Thoracic aorta (tissue), 2 donors: ENCODE data around the gene C4orf50. TPM values are rescaled to one million over a fixed set of nuclear protein-coding genes. Genes with fewer than 3 reads are reported as not detected.

Source experiments
- ATAC-seq: fragments of 150-250 bp; one replicate; pipeline ENCODE4 v1.8.0; 2017; ENCODE audit warnings: low read depth; ENCODE audit not compliant: insufficient number of reproducible peaks, low FRiP score
- DNase-seq: peaks from one replicate; pipeline ENCODE4 v3.0.0-alpha.2; 2020; ENCODE audit warnings: low spot score
- H3K27ac ChIP-seq, 2 donors: fragments of 200-600 bp; sonication (generic); 1 replicate in 1 of 2; 2 replicates in 1 of 2; pipeline ENCODE4 v1.5.1; 2016; ENCODE audit warnings: mild to moderate bottlenecking in 2 of 2, moderate library complexity in 2 of 2
- H3K27me3 ChIP-seq: fragments of 200-600 bp; sonication (generic); replicated peaks from 2 replicates; pipeline ENCODE4 v1.6.0; 2016; ENCODE audit warnings: mild to moderate bottlenecking; ENCODE audit not compliant: insufficient read depth
- H3K36me3 ChIP-seq: fragments of 200-600 bp; sonication (generic); one replicate; pipeline ENCODE4 v1.5.1; 2016
- H3K4me1 ChIP-seq, 2 donors: fragments of 200-600 bp; sonication (generic); 1 replicate in 1 of 2; 2 replicates in 1 of 2; pipeline versions ENCODE4 v1.5.1 to v1.6.0; 2016; ENCODE audit warnings: low read depth in 2 of 2, mild to moderate bottlenecking in 1 of 2; ENCODE audit not compliant: control insufficient read depth in 1 of 2
- H3K4me3 ChIP-seq: fragments of 200-600 bp; sonication (generic); 2 replicates; pipeline ENCODE4 v1.5.1; 2016; ENCODE audit warnings: mild to moderate bottlenecking
- H3K9me3 ChIP-seq: fragments of 200-600 bp; sonication (generic); 2 replicates; pipeline ENCODE4 v1.5.1; 2016
- CTCF ChIP-seq: fragments of 200-600 bp; sonication (generic); IDR thresholded peaks from one replicate; pipeline ENCODE4 v1.5.1; 2019; ENCODE audit warnings: antibody characterized with exemption
- total RNA-seq, 2 donors: library from RNA; depleted of rRNA; stranded (reverse); fragments of >200 nt; gene quantifications; one replicate each; pipeline versions ENCODE4 v1.1.0 to v1.2.3, GENCODE V29; 2016

The C4orf50 gene
- total RNA-seq, 2 donors from 2014 or later, result 0.14 TPM; not detected in 1

- Histone ChIP-seq H3K4me3 (no peak overlapping the region), H3K27ac (no peak overlapping the region), H3K9me3 (no peaks in the 10 kb centered on the region), H3K27me3 (no peaks in the 10 kb centered on the region), H3K4me1 (peaks cover 0 to 5% of the 10 kb centered on the region in 2 donors), H3K36me3 (no peaks in the 10 kb centered on the region)
- TF ChIP-seq CTCF, result no peak
- ATAC-seq, result no peak
- no peak for DNase-seq
Observed at GRCh38 chr4:6031846-6032245, 13.6 kb upstream of the C4orf50 start.

GRCh38 chr4:6030679-6031078 lies 12.4 kb upstream of the C4orf50 start:
- TF ChIP-seq CTCF, result no peak
- Histone ChIP-seq H3K27ac (no peak overlapping the region), H3K27me3 (no peaks in the 10 kb centered on the region), H3K4me3 (no peak overlapping the region), H3K4me1 (peaks cover 0 to 5% of the 10 kb centered on the region in 2 donors), H3K36me3 (no peaks in the 10 kb centered on the region), H3K9me3 (no peaks in the 10 kb centered on the region)
- no peak for ATAC-seq
- no peak for DNase-seq

- no peak for TF ChIP-seq CTCF
- Histone ChIP-seq H3K36me3 (no peaks in the 10 kb centered on the region), H3K9me3 (no peaks in the 10 kb centered on the region), H3K27ac (no peak overlapping the region), H3K4me1 (peaks cover 0 to 5% of the 10 kb centered on the region in 2 donors), H3K27me3 (no peaks in the 10 kb centered on the region), H3K4me3 (no peak overlapping the region)
- DNase-seq (no peak), ATAC-seq (no peak)
Observed at GRCh38 chr4:6029254-6029653, 11.0 kb upstream of the C4orf50 start.

GRCh38 chr4:6028168-6028567 lies 9.9 kb upstream of the C4orf50 start:
- no peak for DNase-seq
- TF ChIP-seq CTCF, result no peak
- no peak overlapping the region for H3K4me3 ChIP-seq
- H3K27me3 ChIP-seq, result no peaks in the 10 kb centered on the region
- no peak for ATAC-seq
- H3K36me3 ChIP-seq, result no peaks in the 10 kb centered on the region
- peaks cover 0 to 5% of the 10 kb centered on the region in 2 donors for H3K4me1 ChIP-seq
- no peaks in the 10 kb centered on the region for H3K9me3 ChIP-seq
- no peak overlapping the region for H3K27ac ChIP-seq

GRCh38 chr4:6027392-6027791 lies 9.2 kb upstream of the C4orf50 start:
- Histone ChIP-seq H3K27me3 (no peaks in the 10 kb centered on the region), H3K4me3 (no peak overlapping the region), H3K27ac (no peak overlapping the region), H3K9me3 (no peaks in the 10 kb centered on the region), H3K4me1 (no peaks in the 10 kb centered on the region), H3K36me3 (no peaks in the 10 kb centered on the region)
- no peak for ATAC-seq
- no peak for DNase-seq
- TF ChIP-seq CTCF, result no peak
